Type B pancreatic cell (in vitro differentiated cells): Measurements from ENCODE around the gene LDLRAD3. TPM values are rescaled to one million over a fixed set of nuclear protein-coding genes. Genes with fewer than 3 reads are reported as not detected.

Source experiments
- DNase-seq: peaks from one replicate; pipeline ENCODE4 v3.0.0; 2021; ENCODE audit warnings: mixed read lengths; ENCODE audit not compliant: unreplicated experiment; ENCODE audit errors: extremely low spot score
- H3K27ac Mint-ChIP-seq: 2 replicates; pipeline ENCODE4 v1.8.0; 2021; ENCODE audit warnings: mild to moderate bottlenecking, mixed read lengths
- H3K27me3 Mint-ChIP-seq: 2 replicates; pipeline ENCODE4 v1.8.0; 2021; ENCODE audit warnings: mixed read lengths
- H3K36me3 Mint-ChIP-seq: 2 replicates; pipeline ENCODE4 v1.8.0; 2021; ENCODE audit warnings: mixed read lengths
- H3K4me1 Mint-ChIP-seq: one replicate; pipeline ENCODE4 v1.8.0; 2021; ENCODE audit warnings: mixed read lengths; ENCODE audit not compliant: unreplicated experiment
- H3K4me3 Mint-ChIP-seq: 2 replicates; pipeline ENCODE4 v1.8.0; 2021; ENCODE audit warnings: mild to moderate bottlenecking, mixed read lengths
- H3K9me3 Mint-ChIP-seq: 2 replicates; pipeline ENCODE4 v1.8.0; 2021; ENCODE audit warnings: mixed read lengths
- total RNA-seq: library from RNA; stranded (reverse); gene quantifications from 2 replicates; pipeline ENCODE4 v1.2.1, GENCODE V29; 2021; ENCODE audit warnings: low replicate concordance
- TF ChIP-seq, protein P1 (sequence below): fragments of 200-600 bp; sonication (generic); conservative IDR thresholded peaks from 2 replicates; pipeline ENCODE4 v1.5.0; 2021; ENCODE audit warnings: antibody characterized with exemption, mild to moderate bottlenecking

Gene LDLRAD3
- total RNA-seq, 1 donor from 2014 or later, result 20.7 TPM

DNA sequence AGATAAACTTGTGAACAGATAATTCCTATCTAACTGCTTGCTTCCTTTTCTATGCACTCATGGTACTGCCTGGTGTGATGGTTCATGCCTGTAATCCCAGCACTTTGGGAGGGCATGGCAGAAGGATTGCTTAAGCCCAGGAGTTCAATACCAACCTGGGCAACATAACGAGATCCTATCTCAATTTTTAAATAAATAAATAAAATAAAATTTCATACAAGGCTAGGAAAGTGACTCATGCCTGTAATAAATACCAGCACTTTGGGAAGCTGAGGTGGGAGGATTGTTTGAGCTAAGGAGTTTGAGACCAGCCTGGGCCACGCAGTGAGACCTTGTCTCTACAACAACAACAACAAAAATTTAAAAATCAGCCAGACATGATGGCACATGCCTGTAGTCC is 178.8 kb downstream of the LDLRAD3 start:
- H3K4me3 Mint-ChIP-seq, result no peak overlapping the region
- no peak for DNase-seq
- no peak overlapping the region for H3K27ac Mint-ChIP-seq
- TF ChIP-seq, protein P1, sequence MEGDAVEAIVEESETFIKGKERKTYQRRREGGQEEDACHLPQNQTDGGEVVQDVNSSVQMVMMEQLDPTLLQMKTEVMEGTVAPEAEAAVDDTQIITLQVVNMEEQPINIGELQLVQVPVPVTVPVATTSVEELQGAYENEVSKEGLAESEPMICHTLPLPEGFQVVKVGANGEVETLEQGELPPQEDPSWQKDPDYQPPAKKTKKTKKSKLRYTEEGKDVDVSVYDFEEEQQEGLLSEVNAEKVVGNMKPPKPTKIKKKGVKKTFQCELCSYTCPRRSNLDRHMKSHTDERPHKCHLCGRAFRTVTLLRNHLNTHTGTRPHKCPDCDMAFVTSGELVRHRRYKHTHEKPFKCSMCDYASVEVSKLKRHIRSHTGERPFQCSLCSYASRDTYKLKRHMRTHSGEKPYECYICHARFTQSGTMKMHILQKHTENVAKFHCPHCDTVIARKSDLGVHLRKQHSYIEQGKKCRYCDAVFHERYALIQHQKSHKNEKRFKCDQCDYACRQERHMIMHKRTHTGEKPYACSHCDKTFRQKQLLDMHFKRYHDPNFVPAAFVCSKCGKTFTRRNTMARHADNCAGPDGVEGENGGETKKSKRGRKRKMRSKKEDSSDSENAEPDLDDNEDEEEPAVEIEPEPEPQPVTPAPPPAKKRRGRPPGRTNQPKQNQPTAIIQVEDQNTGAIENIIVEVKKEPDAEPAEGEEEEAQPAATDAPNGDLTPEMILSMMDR, result no peak
- no peaks in the 10 kb centered on the region for H3K36me3 Mint-ChIP-seq
- no peaks in the 10 kb centered on the region for H3K27me3 Mint-ChIP-seq
- peaks cover 32% of the 10 kb centered on the region for H3K4me1 Mint-ChIP-seq
- no peaks in the 10 kb centered on the region for H3K9me3 Mint-ChIP-seq

DNA sequence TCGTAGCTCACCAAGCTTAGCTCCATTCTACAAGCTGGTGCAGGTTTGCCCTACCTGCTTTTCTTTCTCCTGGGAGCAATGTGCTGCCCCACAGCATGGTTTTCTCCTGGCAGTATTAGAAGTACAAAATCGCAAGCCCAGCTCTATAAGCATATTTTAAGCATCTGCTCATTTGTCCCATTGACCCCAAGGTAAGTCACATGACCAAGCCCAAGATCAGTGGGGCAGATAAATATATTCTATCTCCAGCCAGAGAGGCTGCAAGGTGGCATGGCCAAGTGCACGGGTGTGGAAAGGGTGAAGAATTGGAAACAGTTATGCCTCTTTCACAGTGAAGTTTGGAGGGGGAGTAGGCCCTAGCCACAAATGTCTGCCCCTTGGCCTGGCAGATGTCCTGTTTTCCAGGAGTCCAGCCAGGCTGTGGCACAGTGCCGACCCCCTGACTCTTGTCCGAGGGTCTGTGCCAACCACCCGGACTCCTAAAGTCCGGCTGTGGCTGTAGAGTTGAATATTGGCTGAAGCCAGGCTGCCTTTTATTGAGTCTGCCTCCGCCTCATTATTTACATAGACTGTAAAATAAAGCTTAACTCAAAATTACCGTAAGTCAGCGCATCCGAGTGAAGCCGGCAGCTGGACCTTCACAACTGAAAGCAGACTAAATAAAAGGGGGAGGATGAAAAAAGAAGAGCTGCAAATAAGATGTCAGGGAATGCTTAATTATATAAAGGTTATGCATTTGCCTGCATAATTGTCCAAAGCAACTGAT is 179.7 kb downstream of the LDLRAD3 start:
- TF ChIP-seq, protein P1, result no peak
- Mint-ChIP-seq H3K9me3 (no peaks in the 10 kb centered on the region), H3K27me3 (no peaks in the 10 kb centered on the region), H3K4me1 (peaks cover 32% of the 10 kb centered on the region), H3K4me3 (no peak overlapping the region), H3K27ac (peak overlapping the region; percentile 53), H3K36me3 (no peaks in the 10 kb centered on the region)
- DNase-seq, result no peak

DNA sequence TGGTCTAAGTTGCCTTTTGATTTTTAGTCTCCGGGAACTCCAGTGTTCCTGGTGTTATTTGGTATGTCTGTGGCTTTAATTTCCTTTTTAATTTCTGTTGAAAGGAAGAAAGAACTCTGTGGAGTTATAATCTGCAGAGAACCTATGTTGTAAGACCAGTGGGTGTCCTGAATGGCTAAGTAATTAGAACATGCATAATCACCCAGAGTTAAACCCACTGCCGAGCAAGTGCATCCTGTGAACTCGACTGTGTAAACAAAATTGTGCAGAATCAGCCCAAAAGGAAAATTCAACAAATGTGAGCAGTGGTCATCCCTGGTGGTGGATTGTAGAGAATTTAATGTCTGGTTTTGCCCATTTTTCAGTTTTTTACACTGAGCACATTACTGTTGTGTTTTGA is 182.8 kb downstream of the LDLRAD3 start:
- no peak for DNase-seq
- no peaks in the 10 kb centered on the region for H3K36me3 Mint-ChIP-seq
- no peak overlapping the region for H3K4me3 Mint-ChIP-seq
- H3K4me1 Mint-ChIP-seq, result peaks cover 21% of the 10 kb centered on the region
- no peaks in the 10 kb centered on the region for H3K9me3 Mint-ChIP-seq
- H3K27me3 Mint-ChIP-seq, result peaks cover 3% of the 10 kb centered on the region
- H3K27ac Mint-ChIP-seq, result no peak overlapping the region
- TF ChIP-seq, protein P1, result peak; percentile 17

DNA sequence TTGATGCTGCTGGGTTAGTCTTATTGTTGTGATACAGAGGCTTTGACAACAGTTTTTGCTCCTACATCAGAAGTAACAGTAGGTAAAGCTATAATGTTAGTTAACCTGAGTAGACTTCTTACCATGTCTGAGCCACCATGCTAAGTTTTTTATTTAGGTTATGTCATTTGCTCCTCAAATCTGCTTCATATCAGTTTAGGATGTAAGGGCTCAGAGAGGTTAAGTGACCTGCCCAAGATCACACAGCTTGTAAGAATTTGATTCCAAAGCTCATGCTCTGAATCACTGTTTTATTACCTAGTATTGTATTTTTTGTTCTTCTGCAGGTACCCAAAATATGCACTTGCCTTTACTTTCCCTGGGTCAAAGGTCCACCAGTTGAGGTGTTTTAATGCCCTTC is 183.7 kb downstream of the LDLRAD3 start:
- TF ChIP-seq, protein P1, result no peak
- Mint-ChIP-seq H3K27ac (no peak overlapping the region), H3K4me1 (peaks cover 24% of the 10 kb centered on the region), H3K4me3 (no peak overlapping the region), H3K36me3 (no peaks in the 10 kb centered on the region), H3K27me3 (peaks cover 3% of the 10 kb centered on the region), H3K9me3 (no peaks in the 10 kb centered on the region)
- no peak for DNase-seq

DNA sequence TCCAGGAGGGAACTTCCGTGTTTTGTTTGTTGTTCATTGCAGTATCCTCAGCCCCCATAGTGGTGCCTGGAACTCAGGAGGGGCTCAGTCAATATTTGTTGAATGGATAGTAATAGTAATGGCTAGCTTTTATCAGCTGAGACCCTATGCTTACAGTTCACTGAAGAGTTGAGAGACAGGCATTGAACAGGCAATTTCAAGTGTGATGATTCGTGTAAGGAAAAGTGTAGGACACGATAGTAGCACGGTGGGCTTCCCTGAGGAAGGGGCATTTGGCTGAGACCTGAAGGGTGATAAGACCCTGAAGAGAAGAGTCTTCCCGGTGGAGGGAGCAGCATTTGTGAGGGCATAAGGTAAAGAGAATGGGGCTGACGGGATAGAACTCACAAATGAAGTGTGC is 186.1 kb downstream of the LDLRAD3 start:
- Mint-ChIP-seq H3K4me3 (no peak overlapping the region), H3K36me3 (no peaks in the 10 kb centered on the region), H3K9me3 (no peaks in the 10 kb centered on the region), H3K27me3 (peaks cover 3% of the 10 kb centered on the region), H3K4me1 (peaks cover 24% of the 10 kb centered on the region), H3K27ac (no peak overlapping the region)
- TF ChIP-seq, protein P1, result no peak
- DNase-seq, result no peak
